ENCODE results near the gene LMX1B.

DNA sequence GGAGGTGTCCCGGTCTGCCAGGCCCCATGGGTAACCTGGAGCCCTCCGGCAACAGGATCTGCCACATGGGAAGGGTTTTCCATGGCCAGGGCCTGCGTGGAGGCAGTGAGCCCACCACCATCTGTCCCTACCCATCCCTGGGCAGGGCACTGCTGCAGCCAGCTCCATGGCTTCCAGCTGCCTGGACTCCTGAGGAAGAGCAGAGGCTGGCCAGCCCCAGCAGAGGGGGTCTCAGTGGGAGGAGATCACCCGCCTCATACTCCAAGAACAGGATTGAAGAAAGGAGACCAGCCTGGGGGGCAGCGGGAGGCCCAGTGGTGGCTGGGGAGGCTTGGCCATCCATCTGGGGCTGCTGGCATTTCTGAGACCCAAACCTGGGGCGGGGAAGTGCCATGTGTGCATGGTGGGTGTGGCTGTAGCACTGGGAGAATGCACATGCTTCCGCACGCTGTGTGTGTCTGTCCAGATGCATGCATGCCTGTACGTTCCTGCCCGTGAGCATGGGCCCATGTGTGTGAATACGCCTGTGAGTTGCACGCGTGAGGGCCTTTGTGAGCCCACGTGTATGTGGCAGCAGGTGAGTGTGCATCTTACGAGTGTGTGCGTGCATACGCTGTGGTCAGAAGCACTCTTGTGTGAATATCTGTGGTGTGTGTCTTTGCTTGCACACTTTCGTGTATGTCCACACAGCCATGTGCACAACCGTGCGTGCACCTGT lies 78.5 kb downstream of the LMX1B start:
- TF ChIP-seq, protein P1, sequence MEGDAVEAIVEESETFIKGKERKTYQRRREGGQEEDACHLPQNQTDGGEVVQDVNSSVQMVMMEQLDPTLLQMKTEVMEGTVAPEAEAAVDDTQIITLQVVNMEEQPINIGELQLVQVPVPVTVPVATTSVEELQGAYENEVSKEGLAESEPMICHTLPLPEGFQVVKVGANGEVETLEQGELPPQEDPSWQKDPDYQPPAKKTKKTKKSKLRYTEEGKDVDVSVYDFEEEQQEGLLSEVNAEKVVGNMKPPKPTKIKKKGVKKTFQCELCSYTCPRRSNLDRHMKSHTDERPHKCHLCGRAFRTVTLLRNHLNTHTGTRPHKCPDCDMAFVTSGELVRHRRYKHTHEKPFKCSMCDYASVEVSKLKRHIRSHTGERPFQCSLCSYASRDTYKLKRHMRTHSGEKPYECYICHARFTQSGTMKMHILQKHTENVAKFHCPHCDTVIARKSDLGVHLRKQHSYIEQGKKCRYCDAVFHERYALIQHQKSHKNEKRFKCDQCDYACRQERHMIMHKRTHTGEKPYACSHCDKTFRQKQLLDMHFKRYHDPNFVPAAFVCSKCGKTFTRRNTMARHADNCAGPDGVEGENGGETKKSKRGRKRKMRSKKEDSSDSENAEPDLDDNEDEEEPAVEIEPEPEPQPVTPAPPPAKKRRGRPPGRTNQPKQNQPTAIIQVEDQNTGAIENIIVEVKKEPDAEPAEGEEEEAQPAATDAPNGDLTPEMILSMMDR (IDR thresholded peaks at IDR 0.05): no peak
- no peak for TF ChIP-seq POLR2A (IDR thresholded peaks at IDR 0.05)
